ENCODE data around the gene USP48.

- TF ChIP-seq CTCF (IDR thresholded peaks at IDR 0.05) = no peak
- no peak for TF ChIP-seq EP300 (IDR thresholded peaks at IDR 0.05)
Observed at GRCh38 chr1:21754583-21754982, 28.4 kb downstream of the USP48 start.
